Karpas-422 (cell line): ENCODE data around the gene RGS6. TPM values are rescaled to one million over a fixed set of nuclear protein-coding genes. Genes with fewer than 3 reads are reported as not detected.

Experiments used
- DNase-seq: peaks from one replicate; pipeline ENCODE4 v3.0.0-alpha.2; 2015
- H2AFZ ChIP-seq: fragments of 200-600 bp; sonication (generic); 2 replicates; pipeline ENCODE4 v1.6.1; 2014; ENCODE audit warnings: antibody characterized with exemption, low read length, mixed read lengths
- H3K27ac ChIP-seq: fragments of 200-600 bp; sonication (generic); 2 replicates; pipeline ENCODE4 v1.5.1; 2014; ENCODE audit warnings: mild to moderate bottlenecking, low read length, moderate library complexity
- H3K27me3 ChIP-seq: fragments of 200-600 bp; sonication (generic); 2 replicates; pipeline ENCODE4 v1.6.1; 2014; ENCODE audit warnings: low read length, mixed read lengths
- H3K36me3 ChIP-seq: fragments of 200-600 bp; sonication (generic); 2 replicates; pipeline ENCODE4 v1.6.1; 2014; ENCODE audit warnings: low read length, mixed read lengths; ENCODE audit not compliant: insufficient read depth
- H3K4me1 ChIP-seq: fragments of 200-600 bp; sonication (generic); 2 replicates; pipeline ENCODE4 v1.6.1; 2014; ENCODE audit warnings: mild to moderate bottlenecking, low read length, mixed read lengths
- H3K4me2 ChIP-seq: fragments of 200-600 bp; sonication (generic); 2 replicates; pipeline ENCODE4 v1.6.1; 2014; ENCODE audit warnings: low read length, low read depth, mild to moderate bottlenecking; ENCODE audit not compliant: poor library complexity, severe bottlenecking
- H3K4me3 ChIP-seq: fragments of 200-600 bp; sonication (generic); 2 replicates; pipeline ENCODE4 v1.5.1; 2014; ENCODE audit warnings: mild to moderate bottlenecking, antibody characterized with exemption, low read length, mixed read lengths
- H3K79me2 ChIP-seq: fragments of 200-600 bp; sonication (generic); 2 replicates; pipeline ENCODE4 v1.6.1; 2014; ENCODE audit warnings: mild to moderate bottlenecking, low read length, mixed read lengths
- H3K9ac ChIP-seq: fragments of 200-600 bp; sonication (generic); 2 replicates; pipeline ENCODE4 v1.6.0; 2014; ENCODE audit warnings: low read length
- H3K9me2 ChIP-seq: fragments of 200-600 bp; sonication (generic), shearing (Covaris generic); replicated peaks from 2 replicates; pipeline ENCODE4 v1.6.0; 2014; ENCODE audit warnings: mild to moderate bottlenecking, low read length, moderate library complexity; ENCODE audit not compliant: insufficient read depth
- H3K9me3 ChIP-seq: fragments of 300-700, 200-600 bp; sonication (generic); 2 replicates; pipeline ENCODE4 v1.6.1; 2014; ENCODE audit warnings: low read length, mixed read lengths
- H4K20me1 ChIP-seq: fragments of 200-600 bp; sonication (generic); 2 replicates; pipeline ENCODE4 v1.6.1; 2014; ENCODE audit warnings: mild to moderate bottlenecking, antibody characterized with exemption, low read length, low read depth; ENCODE audit not compliant: insufficient read depth
- total RNA-seq: library from RNA; depleted of rRNA; stranded (reverse); fragments of >200 nt; shearing (Covaris generic); gene quantifications from 2 replicates; pipeline ENCODE4 v1.2.3, GENCODE V29; 2014; ENCODE audit warnings: low replicate concordance

RGS6 gene
- total RNA-seq, 1 experiment from 2014 or later: 0.07 TPM

- no peaks in the 10 kb centered on the region for H4K20me1 ChIP-seq
- no peaks in the 10 kb centered on the region for H3K27me3 ChIP-seq
- no peaks in the 10 kb centered on the region for H3K9me2 ChIP-seq
- no peak for DNase-seq
- no peak overlapping the region for H3K4me2 ChIP-seq
- no peak overlapping the region for H2AFZ ChIP-seq
- no peak overlapping the region for H3K9ac ChIP-seq
- H3K4me1 ChIP-seq: no peaks in the 10 kb centered on the region
- no peak overlapping the region for H3K27ac ChIP-seq
- H3K36me3 ChIP-seq: no peaks in the 10 kb centered on the region
- H3K4me3 ChIP-seq: no peak overlapping the region
- H3K9me3 ChIP-seq: no peaks in the 10 kb centered on the region
- no peaks in the 10 kb centered on the region for H3K79me2 ChIP-seq
Observed at GRCh38 chr14:72111911-72112310, 179.7 kb downstream of the RGS6 start.

- no peak for DNase-seq
- no peak overlapping the region for H3K4me3 ChIP-seq
- H3K9me3 ChIP-seq: no peaks in the 10 kb centered on the region
- no peaks in the 10 kb centered on the region for H3K36me3 ChIP-seq
- no peaks in the 10 kb centered on the region for H3K79me2 ChIP-seq
- no peak overlapping the region for H3K4me2 ChIP-seq
- no peak overlapping the region for H3K9ac ChIP-seq
- H3K4me1 ChIP-seq: no peaks in the 10 kb centered on the region
- H3K27me3 ChIP-seq: no peaks in the 10 kb centered on the region
- H2AFZ ChIP-seq: no peak overlapping the region
- H3K9me2 ChIP-seq: no peaks in the 10 kb centered on the region
- no peak overlapping the region for H3K27ac ChIP-seq
- no peaks in the 10 kb centered on the region for H4K20me1 ChIP-seq
Observed at GRCh38 chr14:72118841-72119240, 186.6 kb downstream of the RGS6 start.

- no peak overlapping the region for H3K4me2 ChIP-seq
- no peak overlapping the region for H3K4me3 ChIP-seq
- H3K4me1 ChIP-seq: no peaks in the 10 kb centered on the region
- no peaks in the 10 kb centered on the region for H3K9me2 ChIP-seq
- no peak overlapping the region for H3K9ac ChIP-seq
- no peaks in the 10 kb centered on the region for H4K20me1 ChIP-seq
- H3K36me3 ChIP-seq: no peaks in the 10 kb centered on the region
- H3K79me2 ChIP-seq: no peaks in the 10 kb centered on the region
- H3K9me3 ChIP-seq: no peaks in the 10 kb centered on the region
- no peak for DNase-seq
- H3K27ac ChIP-seq: no peak overlapping the region
- H3K27me3 ChIP-seq: no peaks in the 10 kb centered on the region
- no peak overlapping the region for H2AFZ ChIP-seq
Observed at GRCh38 chr14:72120315-72120714, 188.1 kb downstream of the RGS6 start.

GRCh38 chr14:72123755-72124154, 191.5 kb downstream of the RGS6 start:
- Histone ChIP-seq H3K27ac (no peak overlapping the region), H3K4me1 (no peaks in the 10 kb centered on the region), H4K20me1 (no peaks in the 10 kb centered on the region), H2AFZ (no peak overlapping the region), H3K4me2 (no peak overlapping the region), H3K9ac (no peak overlapping the region), H3K9me3 (no peaks in the 10 kb centered on the region), H3K4me3 (no peak overlapping the region), H3K79me2 (no peaks in the 10 kb centered on the region), H3K9me2 (no peaks in the 10 kb centered on the region), H3K27me3 (no peaks in the 10 kb centered on the region), H3K36me3 (no peaks in the 10 kb centered on the region)
- DNase-seq: no peak

GRCh38 chr14:72124171-72124570, 191.9 kb downstream of the RGS6 start:
- DNase-seq: no peak

GRCh38 chr14:72126091-72126490, 193.9 kb downstream of the RGS6 start:
- Histone ChIP-seq H3K9me2 (no peaks in the 10 kb centered on the region), H3K36me3 (no peaks in the 10 kb centered on the region), H3K27ac (no peak overlapping the region), H3K9me3 (no peaks in the 10 kb centered on the region), H3K27me3 (no peaks in the 10 kb centered on the region), H2AFZ (no peak overlapping the region), H3K4me2 (no peak overlapping the region), H4K20me1 (no peaks in the 10 kb centered on the region), H3K9ac (no peak overlapping the region), H3K79me2 (no peaks in the 10 kb centered on the region), H3K4me3 (no peak overlapping the region), H3K4me1 (no peaks in the 10 kb centered on the region)
- DNase-seq: no peak

More at GRCh38 chr14:72124171-72124570, 191.9 kb downstream of the RGS6 start:
- Histone ChIP-seq H3K9me3 (no peaks in the 10 kb centered on the region), H2AFZ (no peak overlapping the region), H3K4me3 (no peak overlapping the region), H3K9me2 (no peaks in the 10 kb centered on the region), H3K27ac (no peak overlapping the region), H3K4me1 (no peaks in the 10 kb centered on the region), H3K4me2 (no peak overlapping the region), H3K9ac (no peak overlapping the region), H3K79me2 (no peaks in the 10 kb centered on the region), H3K27me3 (no peaks in the 10 kb centered on the region), H3K36me3 (no peaks in the 10 kb centered on the region), H4K20me1 (no peaks in the 10 kb centered on the region)

GRCh38 chr14:72126561-72126960, 194.3 kb downstream of the RGS6 start:
- DNase-seq: no peak
- no peaks in the 10 kb centered on the region for H3K36me3 ChIP-seq
- H3K27me3 ChIP-seq: no peaks in the 10 kb centered on the region
- H3K79me2 ChIP-seq: no peaks in the 10 kb centered on the region
- no peak overlapping the region for H3K4me3 ChIP-seq
- no peak overlapping the region for H2AFZ ChIP-seq
- no peak overlapping the region for H3K27ac ChIP-seq
- no peaks in the 10 kb centered on the region for H3K9me2 ChIP-seq
- no peak overlapping the region for H3K4me2 ChIP-seq
- no peak overlapping the region for H3K9ac ChIP-seq
- H3K4me1 ChIP-seq: no peaks in the 10 kb centered on the region
- no peaks in the 10 kb centered on the region for H3K9me3 ChIP-seq
- H4K20me1 ChIP-seq: no peaks in the 10 kb centered on the region

GRCh38 chr14:72128629-72129028, 196.4 kb downstream of the RGS6 start:
- no peak for DNase-seq
- Histone ChIP-seq H3K4me1 (no peaks in the 10 kb centered on the region), H3K9me3 (no peaks in the 10 kb centered on the region), H3K4me3 (no peak overlapping the region), H3K27ac (no peak overlapping the region), H3K27me3 (no peaks in the 10 kb centered on the region), H2AFZ (no peak overlapping the region), H3K9ac (no peak overlapping the region), H3K4me2 (no peak overlapping the region), H4K20me1 (no peaks in the 10 kb centered on the region), H3K79me2 (no peaks in the 10 kb centered on the region), H3K36me3 (no peaks in the 10 kb centered on the region), H3K9me2 (no peaks in the 10 kb centered on the region)

- Histone ChIP-seq H3K4me3 (no peak overlapping the region), H4K20me1 (no peaks in the 10 kb centered on the region), H3K36me3 (no peaks in the 10 kb centered on the region), H3K79me2 (no peaks in the 10 kb centered on the region), H3K27ac (no peak overlapping the region), H3K4me1 (no peaks in the 10 kb centered on the region), H3K27me3 (no peaks in the 10 kb centered on the region), H3K9me2 (no peaks in the 10 kb centered on the region), H3K9me3 (no peaks in the 10 kb centered on the region), H3K4me2 (no peak overlapping the region), H3K9ac (no peak overlapping the region), H2AFZ (no peak overlapping the region)
- DNase-seq: no peak
Observed at GRCh38 chr14:72129291-72129690, 197.1 kb downstream of the RGS6 start.
